WTC11 (cell line): ENCODE measurements around the gene HPN. TPM values are rescaled to one million over a fixed set of nuclear protein-coding genes. Genes with fewer than 3 reads are reported as not detected.

Source experiments
- ATAC-seq: fragments of 200-7000 bp; cut with Tn5 transposase; 2 replicates; pipeline ENCODE4 v1.10.0; 2021; ENCODE audit warnings: mild to moderate bottlenecking, moderate library complexity
- CTCF ChIA-PET: fragments of 300-600 bp; sonication (Branson Sonifier 250); formaldehyde crosslinking; loops from one replicate; lab custom pipeline; 2021; ENCODE audit warnings: antibody characterized with exemption; lab: Charles Lee
- POLR2A ChIA-PET: fragments of 350-600 bp; sonication (Branson Sonifier 250); formaldehyde crosslinking; loops from one replicate; lab custom pipeline; 2021; ENCODE audit warnings: antibody characterized with exemption; lab: Charles Lee
- DNase-seq: peaks from one replicate; pipeline ENCODE4 v3.0.0; 2021; ENCODE audit warnings: low spot score
- H3K27ac Mint-ChIP-seq: 2 replicates; pipeline ENCODE4 v1.8.0; 2021; ENCODE audit warnings: mixed read lengths
- H3K27me3 Mint-ChIP-seq: 2 replicates; pipeline ENCODE4 v1.8.0; 2021; ENCODE audit warnings: low read depth, mild to moderate bottlenecking, moderate library complexity, mixed read lengths
- H3K36me3 Mint-ChIP-seq: 2 replicates; pipeline ENCODE4 v1.8.0; 2021; ENCODE audit warnings: mixed read lengths
- H3K4me1 Mint-ChIP-seq: 2 replicates; pipeline ENCODE4 v1.8.0; 2022; ENCODE audit warnings: mixed read lengths
- H3K4me3 Mint-ChIP-seq: 2 replicates; pipeline ENCODE4 v1.8.0; 2021; ENCODE audit warnings: mild to moderate bottlenecking, moderate library complexity, mixed read lengths
- H3K9me3 Mint-ChIP-seq: 2 replicates; pipeline ENCODE4 v1.8.0; 2021; ENCODE audit warnings: mixed read lengths
- ATF2 ChIP-seq: sonication (generic); formaldehyde crosslinking; IDR thresholded peaks from 2 replicates; pipeline ENCODE4 v1.8.1; 2022; ENCODE audit warnings: low read depth, missing genetic modification reagents, borderline replicate concordance
- CREB1 ChIP-seq: sonication (generic); formaldehyde crosslinking; IDR thresholded peaks from 2 replicates; pipeline ENCODE4 v1.8.0; 2023; ENCODE audit warnings: mild to moderate bottlenecking, missing genetic modification reagents
- E2F5 ChIP-seq: sonication (generic); formaldehyde crosslinking; IDR thresholded peaks from 2 replicates; pipeline ENCODE4 v1.8.1; 2022; ENCODE audit warnings: mild to moderate bottlenecking, moderate library complexity, missing genetic modification reagents
- ELF4 ChIP-seq: sonication (generic); formaldehyde crosslinking; IDR thresholded peaks from 2 replicates; pipeline ENCODE4 v1.8.1; 2022; ENCODE audit warnings: low read depth, mild to moderate bottlenecking, moderate library complexity, missing genetic modification reagents
- ETV6 ChIP-seq: sonication (generic); formaldehyde crosslinking; IDR thresholded peaks from 2 replicates; pipeline ENCODE4 v1.8.1; 2022; ENCODE audit warnings: mild to moderate bottlenecking, missing genetic modification reagents
- FOXK1 ChIP-seq: sonication (generic); formaldehyde crosslinking; IDR thresholded peaks from 2 replicates; pipeline ENCODE4 v1.8.0; 2022; ENCODE audit warnings: mild to moderate bottlenecking, moderate library complexity, missing genetic modification reagents
- FOXP4 ChIP-seq: sonication (generic); formaldehyde crosslinking; IDR thresholded peaks from 2 replicates; pipeline ENCODE4 v1.8.0; 2022; ENCODE audit warnings: mild to moderate bottlenecking, missing genetic modification reagents
- HMGXB4 ChIP-seq: sonication (generic); formaldehyde crosslinking; IDR thresholded peaks from 2 replicates; pipeline ENCODE4 v1.8.1; 2023; ENCODE audit warnings: mild to moderate bottlenecking, moderate library complexity, missing genetic modification reagents
- PRRX2 ChIP-seq: fragments of 250-450 bp; sonication (Bioruptor Pico); IDR thresholded peaks from 2 replicates; pipeline ENCODE4 v1.8.0; 2021; ENCODE audit warnings: mild to moderate bottlenecking
- SMAD3 ChIP-seq: sonication (generic); formaldehyde crosslinking; IDR thresholded peaks from 2 replicates; pipeline ENCODE4 v1.8.0; 2022; ENCODE audit warnings: missing genetic modification reagents, mild to moderate bottlenecking, borderline replicate concordance
- TEAD4 ChIP-seq: sonication (generic); formaldehyde crosslinking; IDR thresholded peaks from 2 replicates; pipeline ENCODE4 v1.8.0; 2022; ENCODE audit warnings: mild to moderate bottlenecking, missing genetic modification reagents
- ZMAT4 ChIP-seq: fragments of 250-450 bp; sonication (Bioruptor Pico); IDR thresholded peaks from 2 replicates; pipeline ENCODE4 v1.9.0; 2021; ENCODE audit warnings: mild to moderate bottlenecking
- ZNF121 ChIP-seq: sonication (generic); formaldehyde crosslinking; IDR thresholded peaks from 2 replicates; pipeline ENCODE4 v1.8.0; 2023; ENCODE audit warnings: missing genetic modification reagents
- ZNF263 ChIP-seq: sonication (generic); formaldehyde crosslinking; IDR thresholded peaks from 2 replicates; pipeline ENCODE4 v1.8.1; 2022; ENCODE audit warnings: low read depth, mild to moderate bottlenecking, moderate library complexity, missing genetic modification reagents
- ZNF396 ChIP-seq: fragments of 250-450 bp; sonication (Bioruptor Pico); IDR thresholded peaks from 2 replicates; pipeline ENCODE4 v1.8.0; 2021; ENCODE audit warnings: mild to moderate bottlenecking, moderate library complexity, borderline replicate concordance
- ZNF416 ChIP-seq: fragments of 250-450 bp; sonication (Bioruptor Pico); IDR thresholded peaks from 2 replicates; pipeline ENCODE4 v1.9.0; 2021; ENCODE audit warnings: mild to moderate bottlenecking, inconsistent platforms
- ZNF425 ChIP-seq: fragments of 250-450 bp; sonication (Bioruptor Pico); conservative IDR thresholded peaks from 2 replicates; pipeline ENCODE4 v1.9.0; 2021; ENCODE audit warnings: mild to moderate bottlenecking
- total RNA-seq: library from RNA; stranded (reverse); gene quantifications from 3 replicates; pipeline ENCODE4 v1.2.3, GENCODE V29; 2021
- TF ChIP-seq, protein P1 (sequence below): sonication (generic); formaldehyde crosslinking; IDR thresholded peaks from 2 replicates; pipeline ENCODE4 v1.8.0; 2023; ENCODE audit warnings: mild to moderate bottlenecking, missing genetic modification reagents
- TF ChIP-seq, protein P2 (sequence below): sonication (generic); formaldehyde crosslinking; IDR thresholded peaks from 2 replicates; pipeline ENCODE4 v1.8.1; 2022; ENCODE audit warnings: low read depth, mild to moderate bottlenecking, moderate library complexity, missing genetic modification reagents, borderline replicate concordance

Gene HPN
- total RNA-seq, 1 experiment from 2014 or later: 20.8 TPM

DNA sequence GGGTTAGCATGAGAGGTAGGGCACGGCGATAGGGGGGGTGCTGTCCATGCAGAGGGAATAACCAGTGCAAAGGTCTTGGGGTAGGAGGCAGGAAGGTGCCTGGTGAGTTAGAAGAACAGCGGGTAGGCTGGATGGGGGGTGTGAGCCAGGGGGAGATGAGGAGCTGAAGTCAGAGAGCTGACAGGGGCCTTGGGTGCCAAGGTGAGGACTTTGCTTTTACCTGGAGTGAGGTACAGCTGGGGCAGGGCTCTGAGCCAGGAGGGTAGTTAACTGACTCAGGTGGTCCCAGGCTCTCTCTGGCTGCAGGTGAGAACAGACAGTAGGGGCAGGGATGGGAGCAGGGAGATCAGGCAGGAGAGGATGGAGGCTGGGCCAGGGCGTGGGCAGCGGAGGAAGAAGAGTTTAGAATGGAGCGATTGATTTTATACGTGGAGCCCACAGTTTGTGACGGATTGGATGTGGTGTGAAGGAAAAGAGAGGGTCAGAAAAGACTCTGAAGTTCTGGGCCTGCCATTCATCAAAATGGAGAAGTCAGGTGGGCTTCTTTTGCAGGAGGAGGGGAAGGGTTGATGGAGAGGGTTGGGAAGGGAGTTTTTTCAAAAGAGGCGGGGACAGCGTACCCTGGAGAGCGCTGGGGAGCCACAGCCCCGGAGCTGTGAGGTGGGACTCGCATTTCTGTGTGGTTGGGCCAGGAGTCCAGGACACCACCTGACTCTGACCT, 42.6 kb upstream of the HPN start (continued):
- TF ChIP-seq CREB1 (no peak), SMAD3 (CRISPR knock-in tag) (no peak), ELF4 (CRISPR knock-in tag) (no peak), ZNF263 (CRISPR knock-in tag) (no peak), FOXK1 (no peak), ZNF425 (CRISPR knock-in tag) (no peak)
- TF ChIP-seq, protein P1, sequence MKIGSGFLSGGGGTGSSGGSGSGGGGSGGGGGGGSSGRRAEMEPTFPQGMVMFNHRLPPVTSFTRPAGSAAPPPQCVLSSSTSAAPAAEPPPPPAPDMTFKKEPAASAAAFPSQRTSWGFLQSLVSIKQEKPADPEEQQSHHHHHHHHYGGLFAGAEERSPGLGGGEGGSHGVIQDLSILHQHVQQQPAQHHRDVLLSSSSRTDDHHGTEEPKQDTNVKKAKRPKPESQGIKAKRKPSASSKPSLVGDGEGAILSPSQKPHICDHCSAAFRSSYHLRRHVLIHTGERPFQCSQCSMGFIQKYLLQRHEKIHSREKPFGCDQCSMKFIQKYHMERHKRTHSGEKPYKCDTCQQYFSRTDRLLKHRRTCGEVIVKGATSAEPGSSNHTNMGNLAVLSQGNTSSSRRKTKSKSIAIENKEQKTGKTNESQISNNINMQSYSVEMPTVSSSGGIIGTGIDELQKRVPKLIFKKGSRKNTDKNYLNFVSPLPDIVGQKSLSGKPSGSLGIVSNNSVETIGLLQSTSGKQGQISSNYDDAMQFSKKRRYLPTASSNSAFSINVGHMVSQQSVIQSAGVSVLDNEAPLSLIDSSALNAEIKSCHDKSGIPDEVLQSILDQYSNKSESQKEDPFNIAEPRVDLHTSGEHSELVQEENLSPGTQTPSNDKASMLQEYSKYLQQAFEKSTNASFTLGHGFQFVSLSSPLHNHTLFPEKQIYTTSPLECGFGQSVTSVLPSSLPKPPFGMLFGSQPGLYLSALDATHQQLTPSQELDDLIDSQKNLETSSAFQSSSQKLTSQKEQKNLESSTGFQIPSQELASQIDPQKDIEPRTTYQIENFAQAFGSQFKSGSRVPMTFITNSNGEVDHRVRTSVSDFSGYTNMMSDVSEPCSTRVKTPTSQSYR (CRISPR knock-in tag): no peak

- peak within 1 kb of the TSS; percentile 98 for H3K27ac Mint-ChIP-seq
- no peaks in the 10 kb centered on the region for H3K27me3 Mint-ChIP-seq
- peak; percentile 46 for ATAC-seq
- H3K4me1 Mint-ChIP-seq: peaks cover 64% of the 10 kb centered on the region
- DNase-seq: peak; percentile 82
- POLR2A ChIA-PET: interaction anchor here (0.6 to 1.5 kb wide), 9 partner anchors 14 to 1115 kb away, joined by 3 to 6 read pairs (median 4); partner anchors contain the start of gene ZNF302
- H3K9me3 Mint-ChIP-seq: no peaks in the 10 kb centered on the region
- CTCF ChIA-PET: interaction anchor here (0.6 to 4.0 kb wide), 8 partner anchors 13 to 161 kb away, joined by 3 to 17 read pairs (median 7); partner anchors contain the start of gene FXYD7
- peak within 1 kb of the TSS; percentile 100 for H3K4me3 Mint-ChIP-seq
- H3K36me3 Mint-ChIP-seq: peaks cover 23% of the 10 kb centered on the region
- TF ChIP-seq ZNF416 (no peak), ZMAT4 (CRISPR knock-in tag) (no peak), FOXP4 (CRISPR knock-in tag) (no peak), ETV6 (peak; percentile 35; the same call in 1 of the 2 replicates), ZNF396 (CRISPR knock-in tag) (no peak), E2F5 (CRISPR knock-in tag) (0 out of 2 replicates have a peak, but pooled peaks have one; percentile 49), PRRX2 (CRISPR knock-in tag) (no peak), ATF2 (no peak), ZNF121 (CRISPR knock-in tag) (no peak), HMGXB4 (CRISPR knock-in tag) (no peak), TEAD4 (no peak), CREB1 (no peak)
- TF ChIP-seq, protein P2, sequence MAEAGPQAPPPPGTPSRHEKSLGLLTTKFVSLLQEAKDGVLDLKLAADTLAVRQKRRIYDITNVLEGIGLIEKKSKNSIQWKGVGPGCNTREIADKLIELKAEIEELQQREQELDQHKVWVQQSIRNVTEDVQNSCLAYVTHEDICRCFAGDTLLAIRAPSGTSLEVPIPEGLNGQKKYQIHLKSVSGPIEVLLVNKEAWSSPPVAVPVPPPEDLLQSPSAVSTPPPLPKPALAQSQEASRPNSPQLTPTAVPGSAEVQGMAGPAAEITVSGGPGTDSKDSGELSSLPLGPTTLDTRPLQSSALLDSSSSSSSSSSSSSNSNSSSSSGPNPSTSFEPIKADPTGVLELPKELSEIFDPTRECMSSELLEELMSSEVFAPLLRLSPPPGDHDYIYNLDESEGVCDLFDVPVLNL (CRISPR knock-in tag): no peak
Measured at GRCh38 chr19:34999498-35000337, 41.8 kb upstream of the HPN start, which contains the start of gene GRAMD1A. TSS of gene GRAMD1A (plus strand) at chr19:35000323. CDS start at chr19:35000479, 156 bp downstream.
